Muscle of arm (tissue), 12 donors: Measurements from ENCODE around the gene ADARB2. TPM values are rescaled to one million over a fixed set of nuclear protein-coding genes. Genes with fewer than 3 reads are reported as not detected.

ENCODE experiments used
- DNase-seq: peaks from one replicate; pipeline ENCODE4 v3.0.0-alpha.2; 2013
- polyA plus RNA-seq, 12 donors: library from polyadenylated mRNA; unstranded; fragments of 120-200 nt; gene quantifications; one replicate each; pipeline ENCODE4 v1.2.1, GENCODE V29; 2013; ENCODE audit not compliant: insufficient read length in 12 of 12

ADARB2 gene
- polyA plus RNA-seq, 12 donors, result 0.07 to 0.48 (median 0.32) TPM; not detected in 2

DNA sequence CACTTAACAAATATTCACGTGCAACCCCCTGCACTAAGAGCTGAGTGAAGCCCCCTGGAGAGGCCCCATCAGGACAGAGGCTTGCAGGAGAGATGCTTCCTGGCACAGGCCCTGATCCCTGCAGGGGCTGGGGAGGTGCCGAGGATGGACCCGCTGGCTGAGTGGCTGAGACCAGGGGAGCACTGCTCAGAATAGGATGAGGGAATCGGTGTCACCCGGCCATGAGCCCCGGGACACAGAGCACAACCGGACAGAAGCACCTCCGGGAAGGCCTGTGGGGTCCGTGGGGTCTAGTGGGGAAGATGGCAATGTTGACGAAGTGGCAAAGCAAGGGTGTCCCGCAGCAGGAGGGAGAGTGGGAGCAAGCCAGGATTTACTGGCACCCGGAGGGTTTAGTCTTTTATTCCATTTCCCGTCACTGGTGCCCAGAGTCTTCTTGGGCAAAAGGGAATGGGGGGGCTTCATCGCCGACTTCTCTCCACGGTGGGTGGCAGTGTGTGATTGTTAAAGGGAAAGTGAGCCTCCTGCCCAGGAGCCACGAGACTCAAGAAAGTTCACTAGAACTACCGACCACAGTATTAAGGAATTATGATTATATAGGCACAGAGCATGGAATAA lies 140.7 kb downstream of the ADARB2 start:
- DNase-seq, result no peak

- DNase-seq, result no peak
Measured at GRCh38 chr10:1595726-1596125, 141.6 kb downstream of the ADARB2 start.

GRCh38 chr10:1595242-1595600 lies 142.1 kb downstream of the ADARB2 start:
- no peak for DNase-seq

DNA sequence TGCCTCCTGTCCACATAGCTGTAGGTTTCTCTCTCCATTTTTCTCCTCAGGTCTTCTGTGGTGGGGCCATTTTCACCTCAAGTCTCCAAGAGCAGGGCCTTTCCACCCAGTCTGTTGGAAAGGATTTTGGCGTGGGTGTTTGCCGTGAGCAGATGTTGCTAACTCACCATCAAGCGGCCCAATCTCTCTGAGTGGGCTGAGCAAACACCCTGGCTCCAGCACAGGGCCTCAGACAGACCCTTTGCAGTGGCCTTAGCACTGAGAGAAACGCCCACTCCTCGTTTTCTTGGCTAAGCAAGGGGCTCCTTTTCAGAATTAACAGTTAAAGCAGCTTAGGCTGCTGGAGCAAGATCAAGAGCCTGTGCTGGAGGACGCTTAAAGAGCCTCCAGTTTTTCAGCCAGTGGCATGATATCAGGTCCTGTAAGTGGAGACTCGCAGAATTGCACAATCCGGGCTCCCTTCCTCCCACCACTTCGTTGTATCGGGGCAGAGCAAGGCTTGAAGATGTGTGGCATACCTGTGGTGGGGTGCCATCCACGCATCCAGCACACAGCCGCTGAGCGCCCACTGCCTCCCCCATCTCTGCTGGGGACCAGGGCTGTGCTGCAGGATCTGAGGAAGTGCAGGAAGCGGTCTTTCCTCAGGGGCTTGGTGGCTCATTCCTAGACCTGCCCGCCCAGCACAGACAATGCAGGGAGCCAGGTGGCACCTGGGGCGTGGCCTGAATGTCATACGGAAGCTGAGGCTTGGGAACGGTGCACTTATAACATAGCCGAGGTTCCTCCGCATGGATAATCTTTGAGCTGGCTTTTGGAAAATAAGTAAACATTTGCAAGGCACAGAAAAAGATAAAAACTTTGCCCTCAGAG lies 142.7 kb downstream of the ADARB2 start:
- DNase-seq, result no peak

DNA sequence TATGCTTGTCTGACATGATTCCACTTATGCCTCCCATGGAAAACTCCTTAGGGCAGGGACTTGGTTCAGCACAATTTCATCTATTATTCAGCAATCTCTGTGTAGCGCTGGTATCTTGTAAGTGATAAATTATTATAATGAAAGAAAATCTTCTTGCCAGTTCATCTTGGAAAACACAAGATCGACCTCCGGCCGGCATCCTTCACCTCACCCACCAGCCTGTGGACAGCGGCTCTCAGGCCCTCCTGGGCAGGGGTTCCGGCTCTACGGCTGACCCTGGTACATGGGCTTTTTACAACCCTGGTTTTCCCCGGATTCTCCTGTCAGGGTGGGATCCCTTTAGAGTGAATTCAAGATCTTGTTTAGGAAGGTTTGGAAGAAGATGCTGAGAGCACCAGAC lies 145.6 kb downstream of the ADARB2 start:
- no peak for DNase-seq

- DNase-seq, result no peak
Measured at GRCh38 chr10:1591045-1591444, 146.3 kb downstream of the ADARB2 start.

DNA sequence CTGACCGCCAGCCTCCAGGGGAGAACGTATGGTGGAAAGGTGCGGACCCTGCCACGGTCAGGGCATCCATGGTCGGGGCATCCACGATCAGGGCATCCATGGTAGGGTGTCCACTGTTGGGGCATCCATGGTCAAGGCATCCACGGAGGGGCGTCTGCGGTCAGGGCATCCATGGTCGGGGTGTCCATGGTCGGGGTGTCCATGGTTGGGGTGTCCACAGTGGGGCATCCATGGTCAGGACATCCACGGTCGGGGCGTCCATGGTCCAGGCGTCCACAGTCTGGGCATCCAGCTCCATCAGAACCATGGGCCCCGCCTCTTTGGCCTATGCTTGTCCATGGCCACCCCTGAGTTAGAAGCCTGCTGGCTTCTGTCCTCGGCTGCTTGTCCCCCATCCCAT lies 148.1 kb downstream of the ADARB2 start:
- no peak for DNase-seq

GRCh38 chr10:1582739-1583138 lies 154.6 kb downstream of the ADARB2 start:
- DNase-seq, result no peak

GRCh38 chr10:1581189-1581588 lies 156.1 kb downstream of the ADARB2 start:
- no peak for DNase-seq

- no peak for DNase-seq
Measured at GRCh38 chr10:1579671-1580070, 157.7 kb downstream of the ADARB2 start.

- no peak for DNase-seq
Measured at GRCh38 chr10:1579141-1579491, 158.2 kb downstream of the ADARB2 start.

DNA sequence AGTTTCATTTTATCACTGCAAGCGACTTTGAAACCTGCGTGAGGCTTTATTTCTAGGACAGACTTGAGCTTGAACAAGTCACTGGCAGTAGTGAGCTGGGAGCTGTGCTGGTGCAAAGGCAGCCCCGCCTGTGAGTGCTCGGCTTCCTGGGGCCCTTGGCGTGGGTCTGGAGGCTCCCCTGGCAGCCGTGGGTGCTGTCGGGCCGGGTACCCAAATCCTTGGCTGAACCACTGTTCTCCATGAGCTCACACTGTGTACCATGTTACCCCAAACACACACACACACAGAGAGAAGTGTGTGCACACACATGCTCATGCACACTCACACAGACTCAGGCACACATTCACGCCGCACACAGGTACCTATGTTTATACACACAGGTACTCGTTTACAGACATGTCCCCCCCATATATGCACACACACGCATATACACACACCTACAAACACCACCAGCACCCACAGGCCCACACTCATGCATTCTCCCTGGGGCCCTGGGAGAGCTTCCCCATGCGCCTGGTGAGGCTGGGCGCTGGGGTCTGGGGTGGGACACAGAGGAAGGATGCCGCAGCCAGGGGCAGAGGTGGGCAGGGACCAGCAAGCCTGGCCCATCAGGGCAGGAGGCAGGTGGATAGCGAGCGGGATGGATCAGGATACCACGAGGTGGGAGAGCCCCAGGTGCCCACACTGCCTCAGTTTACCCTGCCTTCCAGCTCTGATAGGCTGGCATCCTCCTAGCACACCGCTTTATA lies 158.8 kb downstream of the ADARB2 start:
- DNase-seq, result no peak

- DNase-seq, result no peak
Measured at GRCh38 chr10:1577945-1578344, 159.4 kb downstream of the ADARB2 start.

- no peak for DNase-seq
Measured at GRCh38 chr10:1577373-1577770, 160.0 kb downstream of the ADARB2 start.

- no peak for DNase-seq
Measured at GRCh38 chr10:1576467-1577372, 160.6 kb downstream of the ADARB2 start.

DNA sequence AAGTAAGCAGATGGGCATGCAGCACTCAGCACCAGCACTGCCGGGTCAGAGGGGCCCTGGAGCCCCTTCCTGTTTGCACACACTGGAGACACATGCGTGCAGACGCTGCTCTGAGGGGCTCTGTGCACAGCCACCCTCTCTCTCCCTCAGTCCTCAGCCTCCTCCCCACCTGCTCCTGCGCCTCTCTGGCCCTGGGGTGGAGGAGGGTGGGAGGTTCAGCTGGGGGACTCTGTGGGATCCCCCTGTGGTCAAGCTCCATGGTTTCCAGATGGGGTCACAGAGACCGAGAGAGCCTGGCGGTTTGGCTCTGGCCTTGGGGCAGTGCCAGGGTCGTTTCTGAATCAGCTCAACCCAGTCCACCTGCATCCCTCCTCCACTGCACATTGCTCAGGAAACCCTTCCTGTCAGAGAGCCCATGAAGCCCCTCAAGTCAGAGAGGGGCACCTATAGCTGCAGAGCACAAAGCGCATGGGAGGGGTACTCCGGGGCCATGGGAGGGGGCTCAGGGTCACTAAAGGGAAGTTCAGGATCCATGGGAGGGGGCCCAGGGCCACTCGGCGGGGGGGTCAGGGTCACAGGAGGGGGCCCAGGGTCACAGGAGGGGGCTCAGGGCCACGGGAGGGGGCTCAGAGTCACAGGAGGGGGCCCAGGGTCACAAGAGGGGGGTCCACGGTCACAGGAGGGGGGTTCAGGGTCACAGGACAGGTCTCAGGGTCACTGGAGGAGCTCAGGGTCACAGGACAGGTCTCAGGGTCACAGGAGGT lies 161.7 kb downstream of the ADARB2 start:
- DNase-seq, result no peak

DNA sequence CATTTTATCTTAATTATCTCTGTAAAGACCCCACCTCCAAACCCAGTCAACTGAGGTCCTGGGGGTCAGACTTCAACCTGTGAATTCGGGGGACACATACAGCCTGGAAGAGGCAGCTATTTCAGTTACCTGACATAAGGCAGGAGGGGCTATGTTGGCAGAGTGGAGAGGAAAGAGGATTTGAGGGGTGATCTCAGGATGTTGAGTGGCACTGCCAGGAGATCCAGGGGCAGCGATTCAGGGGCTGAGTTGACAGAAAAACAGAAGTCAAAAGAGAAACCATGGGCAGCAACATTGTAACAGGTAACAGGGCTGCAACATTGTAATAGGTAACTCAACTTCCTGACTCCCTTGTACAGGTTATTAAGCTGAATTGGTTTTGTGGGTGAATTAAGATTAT lies 162.6 kb downstream of the ADARB2 start:
- no peak for DNase-seq

DNA sequence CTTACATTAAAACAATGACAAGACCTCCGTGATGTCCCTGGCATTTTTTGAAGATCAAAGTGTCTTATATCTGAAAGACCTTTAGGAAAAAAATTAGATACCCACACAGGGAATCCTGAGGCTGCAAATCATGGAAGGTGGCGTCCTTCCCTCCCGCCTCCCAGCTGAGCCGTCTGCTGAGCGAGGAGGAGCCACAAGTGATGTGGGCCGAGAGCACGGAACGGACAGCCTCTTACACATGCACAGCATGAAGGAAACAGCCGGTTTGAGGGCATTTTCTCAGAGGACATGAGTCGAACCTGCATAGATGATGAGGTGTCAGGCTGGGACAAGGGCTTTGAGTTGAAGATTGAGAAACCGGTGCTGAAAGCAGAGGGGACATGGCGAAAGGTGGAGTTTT lies 163.3 kb downstream of the ADARB2 start:
- DNase-seq, result no peak

DNA sequence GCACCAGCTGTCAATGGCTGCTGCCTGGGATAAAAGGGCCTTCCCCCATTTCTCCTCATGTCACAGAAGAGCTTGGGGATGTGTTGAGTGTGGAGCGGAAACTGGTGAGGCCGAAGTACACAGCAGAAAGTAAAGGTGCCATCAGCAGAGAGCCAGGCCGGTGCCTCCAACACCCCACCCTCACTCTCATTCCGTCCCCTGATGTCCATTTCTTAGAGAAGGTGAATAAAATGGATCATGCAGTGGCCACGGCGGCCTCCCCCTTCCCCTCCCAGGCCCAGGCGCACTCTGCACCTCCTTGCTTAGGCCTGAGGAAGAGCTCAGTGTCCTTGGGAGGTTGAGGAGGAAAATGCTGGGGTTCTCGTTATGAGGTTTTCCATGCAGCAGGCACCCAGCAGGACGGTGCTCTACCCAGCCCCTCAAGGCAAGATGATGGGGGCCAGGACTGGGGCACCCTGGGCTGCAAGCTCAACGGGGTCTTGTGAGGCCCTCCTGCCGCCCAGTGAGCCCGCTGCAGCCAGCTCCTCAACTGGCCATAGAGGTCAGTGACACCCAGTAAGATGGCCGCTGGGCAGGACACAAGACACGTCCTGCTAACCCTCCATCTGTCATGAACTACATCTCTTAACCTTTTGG lies 163.9 kb downstream of the ADARB2 start:
- DNase-seq, result no peak

DNA sequence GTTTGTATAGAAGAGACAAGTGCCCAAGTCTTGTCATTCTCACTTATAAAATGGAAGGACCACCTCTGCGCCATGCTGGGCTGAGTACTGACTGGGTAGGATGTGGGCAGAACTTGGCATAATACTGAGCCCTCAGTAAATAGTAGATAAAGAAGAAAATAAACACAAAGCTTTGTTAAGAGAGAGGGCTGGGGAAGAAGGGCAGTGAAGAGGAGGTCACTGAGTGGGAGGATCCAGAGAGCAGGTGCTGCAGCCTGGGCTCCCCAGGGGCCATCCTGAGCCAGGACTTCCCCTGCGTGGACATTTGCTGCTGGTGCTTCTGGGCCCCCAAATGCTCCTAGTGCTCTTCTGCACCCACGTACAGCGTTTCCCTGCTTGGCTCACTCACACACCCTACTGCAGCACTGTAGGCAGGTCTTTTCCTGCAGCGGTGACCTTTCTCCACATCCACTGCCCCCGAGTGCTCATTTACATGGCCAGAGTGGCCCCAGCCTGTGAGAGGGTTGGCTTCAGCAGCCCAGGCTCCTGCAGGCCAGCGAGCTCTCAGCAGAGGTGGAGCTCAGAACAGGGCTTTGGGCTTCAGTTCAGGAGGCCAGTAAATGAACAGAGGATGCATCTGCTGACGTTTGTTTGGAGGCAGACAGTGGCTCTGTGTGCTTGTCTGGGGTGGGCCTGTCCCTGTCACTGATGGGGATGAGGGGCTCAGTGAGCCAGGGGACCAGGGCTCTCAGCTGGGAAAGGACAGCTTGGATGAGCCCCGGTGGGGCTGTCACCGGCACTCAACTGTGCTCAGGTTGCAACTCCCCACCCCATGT lies 164.6 kb downstream of the ADARB2 start:
- DNase-seq, result no peak
